PC-3 (cell line): ENCODE data around the gene ADGRD1.

Source experiments
- CTCF ChIP-seq: fragments of 300-600 bp; sonication (generic); conservative IDR thresholded peaks from 2 replicates; pipeline ENCODE4 v1.5.1; 2017; ENCODE audit warnings: antibody characterized with exemption, low read depth, mild to moderate bottlenecking, low read length
- EZH2 ChIP-seq: fragments of 300-600 bp; sonication (generic); IDR thresholded peaks from one replicate; pipeline ENCODE4 v1.6.1; 2017; ENCODE audit warnings: antibody characterized with exemption, mild to moderate bottlenecking, low read length; ENCODE audit not compliant: unreplicated experiment

- TF ChIP-seq CTCF (no peak), EZH2 (no peak)
Measured at GRCh38 chr12:131050463-131051154, 96.9 kb downstream of the ADGRD1 start.
